ENCODE measurements around the gene MICAL3. TPM values are rescaled to one million over a fixed set of nuclear protein-coding genes. Genes with fewer than 3 reads are reported as not detected.

Gene MICAL3
- total RNA-seq, 6 experiments from 2014 or later, result 38.6 to 44.1 (median 39.7) TPM

DNA sequence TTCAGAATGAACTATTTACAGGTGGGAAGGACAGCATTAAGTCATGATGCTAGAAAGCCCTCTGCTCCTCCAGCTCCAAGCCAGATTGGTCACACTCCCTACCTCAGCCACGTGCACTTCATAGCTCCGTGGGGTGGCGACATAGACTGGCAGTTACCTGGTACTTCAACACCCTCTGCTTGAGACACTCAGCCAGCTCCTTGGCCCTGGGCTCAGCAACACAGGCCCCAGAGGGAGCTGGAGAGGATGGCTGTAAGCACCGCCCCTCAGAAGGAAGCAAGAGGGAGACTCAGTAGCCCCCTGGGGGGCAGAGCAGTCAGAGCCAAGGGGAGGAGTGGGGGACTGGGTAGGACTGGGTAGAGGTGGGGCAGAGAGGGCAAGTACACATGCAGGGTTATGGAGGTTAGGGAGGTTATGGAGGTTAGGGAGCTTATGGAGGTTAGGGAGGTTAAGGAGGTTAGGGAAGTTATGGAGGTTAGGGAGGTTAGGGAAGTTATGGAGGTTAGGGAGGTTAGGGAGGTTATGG, 148.0 kb downstream of the MICAL3 start:
- Mint-ChIP-seq H3K36me3 (ENCODE audit: low read depth) (peaks cover 6% of the 10 kb centered on the region; the same call in 1 of the 2 replicates), H3K4me1 (ENCODE audit: low read depth) (no peaks in the 10 kb centered on the region; the same call in 1 of the 2 replicates), H3K4me3 (no peak overlapping the region), H3K27ac (no peak overlapping the region), H3K9me3 (no peaks in the 10 kb centered on the region), H3K27me3 (ENCODE audit: insufficient read depth) (peaks cover 1% of the 10 kb centered on the region)
- TF ChIP-seq, protein P1, sequence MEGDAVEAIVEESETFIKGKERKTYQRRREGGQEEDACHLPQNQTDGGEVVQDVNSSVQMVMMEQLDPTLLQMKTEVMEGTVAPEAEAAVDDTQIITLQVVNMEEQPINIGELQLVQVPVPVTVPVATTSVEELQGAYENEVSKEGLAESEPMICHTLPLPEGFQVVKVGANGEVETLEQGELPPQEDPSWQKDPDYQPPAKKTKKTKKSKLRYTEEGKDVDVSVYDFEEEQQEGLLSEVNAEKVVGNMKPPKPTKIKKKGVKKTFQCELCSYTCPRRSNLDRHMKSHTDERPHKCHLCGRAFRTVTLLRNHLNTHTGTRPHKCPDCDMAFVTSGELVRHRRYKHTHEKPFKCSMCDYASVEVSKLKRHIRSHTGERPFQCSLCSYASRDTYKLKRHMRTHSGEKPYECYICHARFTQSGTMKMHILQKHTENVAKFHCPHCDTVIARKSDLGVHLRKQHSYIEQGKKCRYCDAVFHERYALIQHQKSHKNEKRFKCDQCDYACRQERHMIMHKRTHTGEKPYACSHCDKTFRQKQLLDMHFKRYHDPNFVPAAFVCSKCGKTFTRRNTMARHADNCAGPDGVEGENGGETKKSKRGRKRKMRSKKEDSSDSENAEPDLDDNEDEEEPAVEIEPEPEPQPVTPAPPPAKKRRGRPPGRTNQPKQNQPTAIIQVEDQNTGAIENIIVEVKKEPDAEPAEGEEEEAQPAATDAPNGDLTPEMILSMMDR (IDR thresholded peaks at IDR 0.05), result no peak
- DNase-seq, result no peak

DNA sequence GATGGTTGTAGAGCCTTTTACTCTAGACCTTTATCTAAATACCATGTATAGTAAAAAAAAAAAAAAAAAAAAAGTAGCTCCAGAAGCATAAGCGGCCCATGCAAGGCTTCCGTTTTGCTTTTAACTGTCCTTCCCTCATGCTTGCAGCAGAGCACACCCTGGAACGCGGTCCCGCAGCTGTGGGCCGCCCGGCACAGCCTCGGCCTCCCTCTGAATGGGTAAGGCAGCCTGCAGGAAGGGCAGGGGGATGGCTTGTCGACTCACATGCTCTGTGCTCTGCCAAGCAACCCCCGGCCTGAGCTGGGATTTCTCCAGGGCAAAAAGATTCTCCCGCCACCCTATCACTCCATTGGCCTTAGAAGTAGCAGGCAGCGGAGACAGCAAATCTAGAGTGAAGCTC, 148.7 kb downstream of the MICAL3 start:
- H3K9me3 Mint-ChIP-seq, result no peaks in the 10 kb centered on the region
- no peak overlapping the region for H3K27ac Mint-ChIP-seq
- peaks cover 1% of the 10 kb centered on the region for H3K27me3 Mint-ChIP-seq (ENCODE audit: insufficient read depth)
- no peak for DNase-seq
- H3K36me3 Mint-ChIP-seq (ENCODE audit: low read depth), result peaks cover 10% of the 10 kb centered on the region; the same call in 1 of the 2 replicates
- no peaks in the 10 kb centered on the region; the same call in 1 of the 2 replicates for H3K4me1 Mint-ChIP-seq (ENCODE audit: low read depth)
- TF ChIP-seq, protein P1 (IDR thresholded peaks at IDR 0.05), result no peak
- H3K4me3 Mint-ChIP-seq, result no peak overlapping the region

DNA sequence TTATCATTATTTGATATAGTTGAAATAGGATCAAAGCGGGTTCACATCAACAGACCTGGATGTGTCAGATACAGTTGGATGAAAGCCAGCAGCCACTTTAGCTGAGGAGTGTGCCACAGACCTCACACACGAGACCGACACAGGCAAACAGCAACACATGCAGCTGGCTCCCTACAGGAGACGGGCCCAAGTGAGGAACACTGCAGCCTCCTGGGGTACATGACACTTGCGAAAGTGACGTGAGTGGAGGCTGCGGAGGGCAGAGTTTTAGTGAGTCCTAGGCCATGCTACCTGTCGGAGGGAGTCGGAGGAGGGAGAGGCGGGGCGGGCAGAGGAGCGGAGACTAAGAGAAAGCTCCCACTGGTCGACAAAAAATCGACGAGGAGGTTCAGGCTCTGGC, 149.2 kb downstream of the MICAL3 start:
- H3K27ac Mint-ChIP-seq, result no peak overlapping the region
- H3K27me3 Mint-ChIP-seq (ENCODE audit: insufficient read depth), result peaks cover 1% of the 10 kb centered on the region
- no peak for DNase-seq
- H3K4me1 Mint-ChIP-seq (ENCODE audit: low read depth), result no peaks in the 10 kb centered on the region; the same call in 1 of the 2 replicates
- no peaks in the 10 kb centered on the region for H3K9me3 Mint-ChIP-seq
- no peak overlapping the region for H3K4me3 Mint-ChIP-seq
- TF ChIP-seq, protein P1 (IDR thresholded peaks at IDR 0.05), result no peak
- peaks cover 15% of the 10 kb centered on the region; the same call in 1 of the 2 replicates for H3K36me3 Mint-ChIP-seq (ENCODE audit: low read depth)

DNA sequence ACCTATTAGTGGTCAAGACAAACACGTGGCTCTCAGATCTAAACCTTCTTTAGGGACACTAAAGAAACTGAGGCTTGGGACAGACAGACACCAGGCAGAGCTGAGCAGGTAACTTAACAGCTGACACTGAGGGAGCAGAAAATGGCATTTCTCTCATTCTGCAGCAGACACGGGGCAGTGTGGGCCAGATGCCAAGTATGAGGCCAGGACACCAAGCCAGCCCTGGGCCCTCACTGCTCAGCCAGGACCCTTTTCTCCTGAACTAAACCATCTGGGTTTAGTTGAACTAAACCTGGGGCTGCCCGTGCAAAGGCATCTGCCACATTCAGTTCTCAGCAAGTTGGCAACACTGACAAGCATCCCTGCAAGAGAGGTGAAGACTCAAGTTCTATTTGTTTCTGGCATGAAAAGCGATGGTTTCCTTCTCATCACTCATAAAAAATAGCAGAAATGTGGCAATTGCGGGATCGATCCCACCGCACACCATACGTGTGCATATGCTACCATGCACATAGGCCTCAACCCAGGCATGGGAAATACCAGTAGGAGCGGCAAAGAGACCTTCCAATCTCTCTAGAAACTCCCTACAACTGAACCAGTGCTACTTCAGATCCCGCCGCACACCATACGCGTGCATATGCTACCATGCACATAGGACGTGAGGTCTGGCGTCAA, 150.0 kb downstream of the MICAL3 start:
- H3K9me3 Mint-ChIP-seq, result no peaks in the 10 kb centered on the region
- peaks cover 1% of the 10 kb centered on the region for H3K27me3 Mint-ChIP-seq (ENCODE audit: insufficient read depth)
- peaks cover 16% of the 10 kb centered on the region; the same call in 1 of the 2 replicates for H3K36me3 Mint-ChIP-seq (ENCODE audit: low read depth)
- TF ChIP-seq, protein P1 (IDR thresholded peaks at IDR 0.05), result no peak
- no peak overlapping the region for H3K27ac Mint-ChIP-seq
- H3K4me1 Mint-ChIP-seq (ENCODE audit: low read depth), result no peaks in the 10 kb centered on the region; the same call in 1 of the 2 replicates
- no peak for DNase-seq
- H3K4me3 Mint-ChIP-seq, result no peak overlapping the region

DNA sequence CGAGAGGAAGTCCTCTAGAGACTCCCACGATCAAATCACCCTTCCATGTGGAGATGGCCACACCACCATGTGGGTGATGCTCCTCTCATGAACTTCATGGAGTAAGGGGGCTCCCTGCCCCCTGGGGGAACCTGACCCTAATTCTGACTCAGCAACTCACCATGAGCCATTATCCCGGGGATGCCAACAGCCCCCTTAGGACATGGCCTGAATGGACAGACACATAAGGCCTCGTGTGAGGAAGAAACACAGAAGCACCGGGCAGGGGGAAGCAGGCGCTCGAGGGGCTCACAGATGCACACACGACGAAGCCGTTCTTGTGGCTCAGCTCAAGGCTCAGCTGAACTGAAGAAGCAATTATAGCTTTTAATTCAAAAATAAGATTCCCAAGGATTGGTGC, 150.6 kb downstream of the MICAL3 start:
- H3K36me3 Mint-ChIP-seq (ENCODE audit: low read depth), result peaks cover 16% of the 10 kb centered on the region; the same call in 1 of the 2 replicates
- no peak overlapping the region for H3K4me3 Mint-ChIP-seq
- no peak for DNase-seq
- H3K27me3 Mint-ChIP-seq (ENCODE audit: insufficient read depth), result peaks cover 1% of the 10 kb centered on the region
- no peak overlapping the region for H3K27ac Mint-ChIP-seq
- TF ChIP-seq, protein P1 (IDR thresholded peaks at IDR 0.05), result no peak
- H3K4me1 Mint-ChIP-seq (ENCODE audit: low read depth), result no peaks in the 10 kb centered on the region; the same call in 1 of the 2 replicates
- no peaks in the 10 kb centered on the region for H3K9me3 Mint-ChIP-seq

Data from HFFc6 (cell line).